GM23248 (cell line): ENCODE results near the gene RFTN1. TPM values are rescaled to one million over a fixed set of nuclear protein-coding genes. Genes with fewer than 3 reads are reported as not detected.

Experiments used
- DNase-seq: peaks from one replicate; pipeline ENCODE4 v3.0.0-alpha.2; 2015
- H2AFZ ChIP-seq: fragments of 200-600 bp; sonication (generic); 2 replicates; pipeline ENCODE4 v1.6.1; 2016; ENCODE audit warnings: antibody characterized with exemption
- H3F3A ChIP-seq: fragments of 200-600 bp; sonication (generic); 2 replicates; pipeline ENCODE4 v1.6.1; 2016; ENCODE audit warnings: mild to moderate bottlenecking, antibody characterized with exemption, mixed run types; ENCODE audit not compliant: insufficient read depth
- H3K27ac ChIP-seq: fragments of 200-600 bp; sonication (generic); 2 replicates; pipeline ENCODE4 v1.5.1; 2016; ENCODE audit warnings: mild to moderate bottlenecking
- H3K27me3 ChIP-seq: fragments of 200-600 bp; sonication (generic); replicated peaks from 2 replicates; pipeline ENCODE4 v1.6.1; 2016; ENCODE audit warnings: mild to moderate bottlenecking; ENCODE audit not compliant: insufficient read depth
- H3K36me3 ChIP-seq: fragments of 200-600 bp; sonication (generic); 2 replicates; pipeline ENCODE4 v1.6.1; 2016; ENCODE audit warnings: low read depth, mild to moderate bottlenecking
- H3K4me1 ChIP-seq: fragments of 200-600 bp; sonication (generic); 2 replicates; pipeline ENCODE4 v1.6.1; 2016; ENCODE audit warnings: mild to moderate bottlenecking; ENCODE audit not compliant: insufficient read depth
- H3K4me2 ChIP-seq: fragments of 200-600 bp; sonication (generic); one replicate; pipeline ENCODE4 v1.6.1; 2016; ENCODE audit warnings: mild to moderate bottlenecking; ENCODE audit not compliant: unreplicated experiment
- H3K4me3 ChIP-seq: fragments of 200-600 bp; sonication (generic); 2 replicates; pipeline ENCODE4 v1.5.1; 2016; ENCODE audit warnings: mild to moderate bottlenecking
- H3K79me2 ChIP-seq: fragments of 200-600 bp; sonication (generic); 2 replicates; pipeline ENCODE4 v1.6.1; 2016; ENCODE audit warnings: mild to moderate bottlenecking; ENCODE audit not compliant: insufficient read depth
- H3K9ac ChIP-seq: fragments of 200-600 bp; sonication (generic); 2 replicates; pipeline ENCODE4 v1.6.1; 2016; ENCODE audit warnings: mild to moderate bottlenecking
- H3K9me2 ChIP-seq: fragments of 200-600 bp; sonication (generic); 2 replicates; pipeline ENCODE4 v1.6.1; 2016; ENCODE audit warnings: mixed run types, mild to moderate bottlenecking, moderate library complexity; ENCODE audit not compliant: insufficient read depth
- H3K9me3 ChIP-seq: fragments of 200-600 bp; sonication (generic); one replicate; pipeline ENCODE4 v1.6.1; 2017; ENCODE audit warnings: low read depth
- H4K20me1 ChIP-seq: fragments of 200-600 bp; sonication (generic); 2 replicates; pipeline ENCODE4 v1.6.0; 2016; ENCODE audit not compliant: insufficient read depth
- EZH2 ChIP-seq: fragments of 200-600 bp; sonication (generic); IDR thresholded peaks from 2 replicates; pipeline ENCODE4 v1.6.1; 2018; ENCODE audit warnings: antibody characterized with exemption, mild to moderate bottlenecking; ENCODE audit not compliant: insufficient read depth, poor library complexity, severe bottlenecking
- EZH2phosphoT487 ChIP-seq: fragments of 200-600 bp; sonication (generic); IDR thresholded peaks from 2 replicates; pipeline ENCODE4 v1.6.1; 2018; ENCODE audit warnings: antibody characterized with exemption, moderate library complexity, mild to moderate bottlenecking, low read depth; ENCODE audit not compliant: insufficient read depth
- WGBS, 2 experiments: methylation state at CpG; one replicate each; pipeline ENCODE4 v1.1.6; 2015 to 2017; ENCODE audit warnings: low lambda C conversion rate in 2 of 2, low coverage in 1 of 2; ENCODE audit errors: missing lambda C conversion rate in 2 of 2; 5-methylcytosine and 5-hydroxymethylcytosine counted together
- in situ Hi-C: fragments of 300-500 bp; cut with MboI; formaldehyde crosslinking; loops from 2 replicates; pipeline ENCODE4 v1.15.0; 2020
- polyA plus RNA-seq: library from polyadenylated mRNA; unstranded; fragments of >200 nt; fragmentation: Nextera tagmentation; extraction: Ambion mirVana; gene quantifications from 2 replicates; pipeline ENCODE4 v1.2.1, GENCODE V29; 2016
- total RNA-seq: library from RNA; depleted of rRNA; stranded (reverse); fragments of >200 nt; shearing (Covaris generic); gene quantifications from 2 replicates; pipeline ENCODE4 v1.2.3, GENCODE V29; 2014

Gene RFTN1
- total and polyA plus RNA-seq, 2 experiments from 2014 or later: 43.1 to 77.7 TPM

GRCh38 chr3:16335772-16336645 is 177.5 kb downstream of the RFTN1 start:
- WGBS, 2 experiments: 88% methylated on average over 14 of the region's 14 CpGs
- in situ Hi-C loops: no loop called here

GRCh38 chr3:16335333-16335732 is 178.2 kb downstream of the RFTN1 start:
- WGBS, 2 experiments: 44% methylated on average over 5 of the region's 5 CpGs

More at GRCh38 chr3:16335772-16336645, 177.5 kb downstream of the RFTN1 start:
- no peaks in the 10 kb centered on the region for H3K36me3 ChIP-seq
- peaks cover 49% of the 10 kb centered on the region for H3F3A ChIP-seq
- H3K79me2 ChIP-seq: no peaks in the 10 kb centered on the region
- peaks cover 39% of the 10 kb centered on the region for H3K4me1 ChIP-seq
- no peak overlapping the region for H3K9ac ChIP-seq
- H3K27me3 ChIP-seq: no peaks in the 10 kb centered on the region
- no peak overlapping the region for H3K4me3 ChIP-seq
- H3K27ac ChIP-seq: no peak overlapping the region
- H3K4me2 ChIP-seq: no peak overlapping the region
- no peak for DNase-seq
- TF ChIP-seq EZH2phosphoT487: no peak
- TF ChIP-seq EZH2: no peak
- H4K20me1 ChIP-seq: no peaks in the 10 kb centered on the region
- no peaks in the 10 kb centered on the region for H3K9me3 ChIP-seq
- H3K9me2 ChIP-seq: no peaks in the 10 kb centered on the region
- H2AFZ ChIP-seq: no peak overlapping the region

GRCh38 chr3:16334909-16335308 is 178.6 kb downstream of the RFTN1 start:
- no peaks in the 10 kb centered on the region for H3K79me2 ChIP-seq
- no peaks in the 10 kb centered on the region for H3K36me3 ChIP-seq
- H3K9me3 ChIP-seq: no peaks in the 10 kb centered on the region
- H3F3A ChIP-seq: peaks cover 41% of the 10 kb centered on the region
- H3K9me2 ChIP-seq: no peaks in the 10 kb centered on the region
- peak; percentile 85 for DNase-seq
- H3K4me3 ChIP-seq: no peak overlapping the region
- no peak overlapping the region for H3K4me2 ChIP-seq
- peaks cover 39% of the 10 kb centered on the region for H3K4me1 ChIP-seq
- peak overlapping the region; percentile 64 for H3K27ac ChIP-seq
- no peaks in the 10 kb centered on the region for H4K20me1 ChIP-seq
- TF ChIP-seq EZH2 (no peak), EZH2phosphoT487 (peak; percentile 95)
- in situ Hi-C loops: no loop called here
- H3K27me3 ChIP-seq: no peaks in the 10 kb centered on the region
- H2AFZ ChIP-seq: no peak overlapping the region
- 1 to 4% methylated on average over 4 of the region's 4 CpGs for WGBS, 2 experiments
- peak overlapping the region; percentile 35 for H3K9ac ChIP-seq

More at GRCh38 chr3:16335333-16335732, 178.2 kb downstream of the RFTN1 start:
- Histone ChIP-seq H3F3A (peaks cover 43% of the 10 kb centered on the region), H3K27me3 (no peaks in the 10 kb centered on the region), H3K9me2 (no peaks in the 10 kb centered on the region), H3K36me3 (no peaks in the 10 kb centered on the region), H3K4me2 (no peak overlapping the region), H3K27ac (peak overlapping the region; percentile 64), H3K79me2 (no peaks in the 10 kb centered on the region), H3K9me3 (no peaks in the 10 kb centered on the region), H3K4me1 (peaks cover 39% of the 10 kb centered on the region), H2AFZ (no peak overlapping the region), H3K9ac (peak overlapping the region; percentile 35), H3K4me3 (no peak overlapping the region), H4K20me1 (no peaks in the 10 kb centered on the region)
- no peak for DNase-seq
- in situ Hi-C loops: no loop called here
- TF ChIP-seq EZH2phosphoT487: no peak
- no peak for TF ChIP-seq EZH2

- Histone ChIP-seq H2AFZ (no peak overlapping the region), H3K36me3 (no peaks in the 10 kb centered on the region), H3K4me1 (peaks cover 26% of the 10 kb centered on the region), H3K79me2 (no peaks in the 10 kb centered on the region), H3K9ac (no peak overlapping the region), H4K20me1 (no peaks in the 10 kb centered on the region), H3K4me3 (no peak overlapping the region), H3K27ac (peak overlapping the region; percentile 53), H3K4me2 (peak overlapping the region; percentile 46), H3K27me3 (no peaks in the 10 kb centered on the region), H3K9me2 (no peaks in the 10 kb centered on the region), H3K9me3 (no peaks in the 10 kb centered on the region), H3F3A (peaks cover 28% of the 10 kb centered on the region)
- in situ Hi-C loops: no loop called here
- peak; percentile 73 for DNase-seq
- 16 to 38% methylated on average over 1 of the region's 1 CpG for WGBS, 2 experiments
- no peak for TF ChIP-seq EZH2
- TF ChIP-seq EZH2phosphoT487: peak; percentile 38; the same call in 1 of the 2 replicates
Measured at GRCh38 chr3:16332904-16333426, 180.5 kb downstream of the RFTN1 start.
